ENCODE results near the gene DDC.

Gene DDC

DNA sequence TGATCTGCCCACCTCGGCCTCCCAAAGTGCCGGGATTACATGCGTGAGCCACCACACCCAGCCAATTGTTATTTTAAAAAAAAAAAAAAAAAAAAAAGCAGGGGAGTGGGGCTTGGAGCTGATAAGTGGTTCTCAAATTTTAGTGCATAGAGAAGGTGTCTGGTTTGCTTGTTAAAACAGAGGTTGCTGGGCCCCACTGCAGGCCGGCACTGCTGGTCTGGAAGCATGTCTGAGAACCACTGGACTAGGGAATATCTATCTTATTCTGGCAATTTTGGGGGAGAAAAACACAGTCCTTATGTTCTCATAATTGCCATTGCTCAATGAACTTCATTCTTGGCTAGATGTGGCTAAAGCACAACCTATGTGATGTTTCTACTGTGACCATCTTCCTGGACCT, 96.0 kb downstream of the DDC start:
- H4K20me1 ChIP-seq (ENCODE audit: low read depth, low read length), result no peaks in the 10 kb centered on the region
- H3K27ac ChIP-seq (ENCODE audit: low read depth, low read length), result no peak overlapping the region
- H3K36me3 ChIP-seq (ENCODE audit: low read length), result no peaks in the 10 kb centered on the region
- no peaks in the 10 kb centered on the region for H3K27me3 ChIP-seq (ENCODE audit: low read length)
- no peaks in the 10 kb centered on the region for H3K79me2 ChIP-seq (ENCODE audit: insufficient read depth, low read length)
- no peak overlapping the region for H3K9ac ChIP-seq (ENCODE audit: low read length)
- H2AFZ ChIP-seq (ENCODE audit: low read depth, low read length, severe bottlenecking), result no peak overlapping the region
- no peak overlapping the region for H3K4me2 ChIP-seq (ENCODE audit: low read depth, low read length, poor library complexity, severe bottlenecking)
- no peaks in the 10 kb centered on the region for H3K9me2 ChIP-seq (replicated peaks; ENCODE audit: insufficient read depth, low read length)
- no peaks in the 10 kb centered on the region for H3K9me3 ChIP-seq (ENCODE audit: insufficient read depth, low read length)
- TF ChIP-seq EZH2phosphoT487 (conservative IDR thresholded peaks at IDR 0.05; ENCODE audit: low read length), result no peak
- TF ChIP-seq, protein P1, sequence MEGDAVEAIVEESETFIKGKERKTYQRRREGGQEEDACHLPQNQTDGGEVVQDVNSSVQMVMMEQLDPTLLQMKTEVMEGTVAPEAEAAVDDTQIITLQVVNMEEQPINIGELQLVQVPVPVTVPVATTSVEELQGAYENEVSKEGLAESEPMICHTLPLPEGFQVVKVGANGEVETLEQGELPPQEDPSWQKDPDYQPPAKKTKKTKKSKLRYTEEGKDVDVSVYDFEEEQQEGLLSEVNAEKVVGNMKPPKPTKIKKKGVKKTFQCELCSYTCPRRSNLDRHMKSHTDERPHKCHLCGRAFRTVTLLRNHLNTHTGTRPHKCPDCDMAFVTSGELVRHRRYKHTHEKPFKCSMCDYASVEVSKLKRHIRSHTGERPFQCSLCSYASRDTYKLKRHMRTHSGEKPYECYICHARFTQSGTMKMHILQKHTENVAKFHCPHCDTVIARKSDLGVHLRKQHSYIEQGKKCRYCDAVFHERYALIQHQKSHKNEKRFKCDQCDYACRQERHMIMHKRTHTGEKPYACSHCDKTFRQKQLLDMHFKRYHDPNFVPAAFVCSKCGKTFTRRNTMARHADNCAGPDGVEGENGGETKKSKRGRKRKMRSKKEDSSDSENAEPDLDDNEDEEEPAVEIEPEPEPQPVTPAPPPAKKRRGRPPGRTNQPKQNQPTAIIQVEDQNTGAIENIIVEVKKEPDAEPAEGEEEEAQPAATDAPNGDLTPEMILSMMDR (IDR thresholded peaks at IDR 0.05; ENCODE audit: insufficient read depth, low read length, poor library complexity, severe bottlenecking), result no peak
- H3K4me3 ChIP-seq (ENCODE audit: insufficient read depth, low read length, poor library complexity, severe bottlenecking), result no peak overlapping the region
- no peaks in the 10 kb centered on the region for H3F3A ChIP-seq (ENCODE audit: insufficient read depth)

DNA sequence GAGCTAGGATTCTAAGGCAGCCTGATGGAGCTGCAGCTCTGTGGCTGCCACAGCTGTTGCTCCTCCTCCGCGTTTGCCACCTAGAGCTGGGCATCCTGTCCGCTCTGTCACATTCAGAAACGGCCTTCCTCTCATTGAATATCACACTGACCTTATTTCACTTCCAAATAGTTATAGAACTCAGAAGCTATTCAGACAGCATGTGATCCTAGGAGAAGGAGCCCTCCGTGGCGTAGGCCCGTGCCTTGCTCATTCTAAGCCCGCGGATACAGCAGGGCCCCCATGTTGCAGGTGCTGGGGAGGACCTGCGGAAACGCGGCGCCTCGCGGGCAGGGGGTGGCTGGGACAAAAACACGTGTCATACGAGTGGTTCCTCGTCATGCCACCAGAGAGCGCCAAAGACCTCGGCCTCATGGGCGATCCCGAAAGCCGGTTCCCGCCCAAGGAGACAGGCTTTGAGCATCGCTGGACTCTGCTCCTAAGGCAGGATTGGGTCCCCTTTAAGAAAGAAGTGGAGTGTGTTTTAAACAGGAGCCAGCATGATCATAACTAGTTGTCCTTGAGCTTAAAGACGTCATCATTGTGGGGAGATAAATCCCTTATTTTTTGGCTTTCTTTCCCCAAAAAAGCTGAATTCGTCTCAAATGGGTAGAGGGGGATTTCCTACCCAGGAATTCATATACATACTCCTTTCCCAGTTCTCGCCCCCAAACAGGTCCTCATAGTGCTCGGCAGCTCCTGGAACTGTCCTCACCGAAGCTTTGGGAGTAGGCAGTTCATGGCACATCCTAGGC, 97.2 kb downstream of the DDC start:
- Histone ChIP-seq H3K9ac (ENCODE audit: low read length) (peak overlapping the region; percentile 2; the same call in 1 of the 2 replicates), H3K9me3 (ENCODE audit: insufficient read depth, low read length) (no peaks in the 10 kb centered on the region), H3F3A (ENCODE audit: insufficient read depth) (no peaks in the 10 kb centered on the region), H3K27ac (ENCODE audit: low read depth, low read length) (no peak overlapping the region), H2AFZ (ENCODE audit: low read depth, low read length, severe bottlenecking) (peak overlapping the region; percentile 80), H4K20me1 (ENCODE audit: low read depth, low read length) (no peaks in the 10 kb centered on the region), H3K79me2 (ENCODE audit: insufficient read depth, low read length) (no peaks in the 10 kb centered on the region), H3K36me3 (ENCODE audit: low read length) (no peaks in the 10 kb centered on the region), H3K27me3 (ENCODE audit: low read length) (no peaks in the 10 kb centered on the region), H3K4me3 (ENCODE audit: insufficient read depth, low read length, poor library complexity, severe bottlenecking) (no peak overlapping the region), H3K9me2 (replicated peaks; ENCODE audit: insufficient read depth, low read length) (no peaks in the 10 kb centered on the region), H3K4me2 (ENCODE audit: low read depth, low read length, poor library complexity, severe bottlenecking) (peak overlapping the region; percentile 43)
- no peak for TF ChIP-seq EZH2phosphoT487 (conservative IDR thresholded peaks at IDR 0.05; ENCODE audit: low read length)
- TF ChIP-seq, protein P1 (IDR thresholded peaks at IDR 0.05; ENCODE audit: insufficient read depth, low read length, poor library complexity, severe bottlenecking), result peak; percentile 90

DNA sequence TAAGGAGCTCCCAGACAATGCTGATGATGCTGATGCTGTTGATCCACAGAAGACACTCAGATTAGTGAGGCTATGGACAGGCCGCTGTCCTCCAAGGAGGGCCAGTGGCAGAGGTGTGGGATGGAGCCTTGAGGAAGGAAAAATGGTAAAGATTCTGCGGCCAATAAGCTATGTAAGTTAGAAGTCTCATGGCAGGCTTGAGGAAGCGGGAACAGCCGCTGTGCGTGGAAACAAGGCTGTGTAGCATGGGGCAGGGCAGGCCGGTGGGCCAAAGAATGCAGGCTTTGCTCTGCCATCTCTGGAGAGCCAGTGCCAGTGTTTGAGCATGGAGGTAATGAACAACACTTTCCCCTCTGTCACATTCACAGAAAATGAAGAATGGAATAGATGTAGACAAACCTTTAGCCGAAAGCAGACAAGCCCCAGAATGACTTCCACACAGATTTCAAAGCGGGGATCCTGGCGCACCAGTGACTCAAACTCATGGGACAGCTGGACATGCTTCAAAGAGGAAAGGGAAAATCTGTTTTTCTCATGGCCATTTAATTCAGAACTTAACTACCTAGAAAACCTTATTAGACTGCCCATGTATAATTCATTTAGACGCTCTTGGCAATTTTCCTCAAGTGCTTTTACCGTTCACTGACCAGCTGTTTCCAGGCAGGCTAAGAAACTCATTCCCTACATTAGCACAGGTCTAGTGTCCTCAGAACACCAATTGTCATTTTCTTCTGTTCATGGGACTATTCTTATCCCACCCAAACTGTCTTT, 98.2 kb downstream of the DDC start:
- Histone ChIP-seq H2AFZ (ENCODE audit: low read depth, low read length, severe bottlenecking) (peak overlapping the region; percentile 80), H3K36me3 (ENCODE audit: low read length) (no peaks in the 10 kb centered on the region), H3K27ac (ENCODE audit: low read depth, low read length) (no peak overlapping the region), H3K9me2 (replicated peaks; ENCODE audit: insufficient read depth, low read length) (no peaks in the 10 kb centered on the region), H3K9me3 (ENCODE audit: insufficient read depth, low read length) (no peaks in the 10 kb centered on the region), H3K27me3 (ENCODE audit: low read length) (no peaks in the 10 kb centered on the region), H3K79me2 (ENCODE audit: insufficient read depth, low read length) (no peaks in the 10 kb centered on the region), H3K4me3 (ENCODE audit: insufficient read depth, low read length, poor library complexity, severe bottlenecking) (no peak overlapping the region), H4K20me1 (ENCODE audit: low read depth, low read length) (no peaks in the 10 kb centered on the region), H3K9ac (ENCODE audit: low read length) (no peak overlapping the region), H3K4me2 (ENCODE audit: low read depth, low read length, poor library complexity, severe bottlenecking) (no peak overlapping the region), H3F3A (ENCODE audit: insufficient read depth) (no peaks in the 10 kb centered on the region)
- TF ChIP-seq EZH2phosphoT487 (conservative IDR thresholded peaks at IDR 0.05; ENCODE audit: low read length), result no peak
- TF ChIP-seq, protein P1 (IDR thresholded peaks at IDR 0.05; ENCODE audit: insufficient read depth, low read length, poor library complexity, severe bottlenecking), result no peak
